Measurements from ENCODE around the gene ATP13A4.

ATP13A4 gene

DNA sequence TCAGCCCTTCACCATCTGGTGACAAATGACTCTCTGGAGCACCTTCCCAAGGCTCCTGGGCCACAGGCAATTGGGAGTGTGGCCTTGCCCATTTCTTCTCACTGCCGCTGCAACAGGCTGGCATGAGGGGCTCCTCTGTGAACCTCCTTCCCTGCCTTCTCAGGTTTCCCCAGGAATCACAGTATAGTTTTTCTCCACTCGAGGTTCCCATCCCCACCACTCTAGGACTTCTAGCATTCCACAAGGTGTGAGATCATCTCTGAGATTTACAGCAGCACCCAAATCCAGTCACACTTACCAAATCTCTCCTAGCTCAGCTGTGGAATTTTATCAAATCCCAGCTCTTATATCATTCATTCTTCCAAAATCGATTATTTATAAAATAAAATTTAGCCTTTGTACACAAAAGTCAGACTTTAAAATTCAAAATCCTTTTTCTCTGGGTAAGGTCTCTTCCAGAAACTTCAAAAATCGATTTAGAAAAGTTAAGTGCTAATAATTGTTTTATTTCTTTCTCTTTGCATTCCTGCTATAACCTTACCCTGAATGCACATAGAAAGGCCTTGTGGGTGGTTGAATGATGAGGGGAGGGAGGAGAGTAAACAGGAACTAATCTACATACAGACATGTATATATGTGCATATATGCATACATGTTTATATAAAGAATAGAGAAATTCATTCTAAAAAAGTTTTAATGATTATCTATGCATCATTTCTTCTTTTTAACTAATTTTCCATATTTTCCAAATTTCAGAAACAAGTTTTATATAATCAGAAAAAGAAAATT lies 18.9 kb upstream of the ATP13A4 start:
- Histone ChIP-seq H3K9me3 (ENCODE audit: control insufficient read depth, low read length) (no peaks in the 10 kb centered on the region), H3K27me3 (ENCODE audit: control insufficient read depth, insufficient read depth, low read length) (no peaks in the 10 kb centered on the region), H3K9ac (no peak overlapping the region), H3K4me1 (peaks cover 4% of the 10 kb centered on the region), H3K36me3 (ENCODE audit: control insufficient read depth, insufficient read depth, low read length) (no peaks in the 10 kb centered on the region), H2AFZ (no peak overlapping the region), H3K4me3 (ENCODE audit: low read depth, low read length) (no peak overlapping the region), H3K79me2 (no peaks in the 10 kb centered on the region), H3K4me2 (ENCODE audit: low read length) (no peak overlapping the region), H3K27ac (no peak overlapping the region)
- TF ChIP-seq, protein P1, sequence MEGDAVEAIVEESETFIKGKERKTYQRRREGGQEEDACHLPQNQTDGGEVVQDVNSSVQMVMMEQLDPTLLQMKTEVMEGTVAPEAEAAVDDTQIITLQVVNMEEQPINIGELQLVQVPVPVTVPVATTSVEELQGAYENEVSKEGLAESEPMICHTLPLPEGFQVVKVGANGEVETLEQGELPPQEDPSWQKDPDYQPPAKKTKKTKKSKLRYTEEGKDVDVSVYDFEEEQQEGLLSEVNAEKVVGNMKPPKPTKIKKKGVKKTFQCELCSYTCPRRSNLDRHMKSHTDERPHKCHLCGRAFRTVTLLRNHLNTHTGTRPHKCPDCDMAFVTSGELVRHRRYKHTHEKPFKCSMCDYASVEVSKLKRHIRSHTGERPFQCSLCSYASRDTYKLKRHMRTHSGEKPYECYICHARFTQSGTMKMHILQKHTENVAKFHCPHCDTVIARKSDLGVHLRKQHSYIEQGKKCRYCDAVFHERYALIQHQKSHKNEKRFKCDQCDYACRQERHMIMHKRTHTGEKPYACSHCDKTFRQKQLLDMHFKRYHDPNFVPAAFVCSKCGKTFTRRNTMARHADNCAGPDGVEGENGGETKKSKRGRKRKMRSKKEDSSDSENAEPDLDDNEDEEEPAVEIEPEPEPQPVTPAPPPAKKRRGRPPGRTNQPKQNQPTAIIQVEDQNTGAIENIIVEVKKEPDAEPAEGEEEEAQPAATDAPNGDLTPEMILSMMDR (IDR thresholded peaks at IDR 0.05) = no peak

DNA sequence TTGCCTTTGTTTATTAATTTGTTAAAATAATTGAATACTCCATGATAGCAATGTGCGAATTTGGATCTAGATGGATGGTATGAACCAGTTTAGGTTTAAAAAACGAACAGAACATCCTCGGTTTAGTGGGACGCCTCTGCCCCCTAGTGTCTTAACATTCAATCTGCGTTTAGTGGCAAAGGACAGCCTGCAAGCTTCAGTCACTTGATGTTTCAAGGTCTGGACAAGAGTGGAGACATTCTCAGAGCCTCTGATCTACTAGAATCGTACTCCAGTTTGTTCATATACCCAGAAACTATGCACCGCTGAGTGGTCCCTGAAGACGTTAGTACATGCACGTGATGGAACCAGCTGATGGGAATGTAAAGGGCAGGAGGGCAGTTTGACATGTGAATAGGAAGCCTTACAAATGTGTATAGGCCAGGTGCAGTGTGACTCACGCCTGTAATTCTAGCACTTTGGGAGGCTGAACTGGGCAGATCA lies 17.8 kb upstream of the ATP13A4 start:
- no peak overlapping the region for H3K27ac ChIP-seq
- H3K79me2 ChIP-seq = no peaks in the 10 kb centered on the region
- no peaks in the 10 kb centered on the region for H3K9me3 ChIP-seq (ENCODE audit: control insufficient read depth, low read length)
- H3K9ac ChIP-seq = no peak overlapping the region
- TF ChIP-seq, protein P1 (IDR thresholded peaks at IDR 0.05) = peak; percentile 82
- H3K4me1 ChIP-seq = peaks cover 4% of the 10 kb centered on the region
- no peaks in the 10 kb centered on the region for H3K36me3 ChIP-seq (ENCODE audit: control insufficient read depth, insufficient read depth, low read length)
- H2AFZ ChIP-seq = peak overlapping the region; percentile 6
- H3K27me3 ChIP-seq (ENCODE audit: control insufficient read depth, insufficient read depth, low read length) = no peaks in the 10 kb centered on the region
- no peak overlapping the region for H3K4me3 ChIP-seq (ENCODE audit: low read depth, low read length)
- no peak overlapping the region for H3K4me2 ChIP-seq (ENCODE audit: low read length)

DNA sequence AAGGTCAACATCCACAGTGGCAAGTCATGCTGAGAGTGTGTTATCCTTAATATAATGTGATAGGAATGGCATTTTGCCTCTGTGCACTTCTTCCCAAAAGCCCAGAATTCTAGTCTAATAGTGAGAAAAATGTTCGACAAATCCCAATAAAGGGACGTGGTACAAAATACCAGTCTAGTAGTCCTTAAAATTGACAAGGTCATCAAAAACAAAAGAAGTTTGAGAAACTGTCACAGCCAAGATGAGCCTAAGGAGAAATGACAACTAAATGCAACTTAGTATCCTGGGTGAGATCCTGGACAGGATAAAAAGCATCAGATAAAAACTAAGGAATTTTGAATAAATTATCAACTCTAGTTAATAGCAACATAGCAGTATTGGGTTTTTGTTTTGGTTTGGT lies 14.4 kb upstream of the ATP13A4 start:
- no peak overlapping the region for H3K9ac ChIP-seq
- no peaks in the 10 kb centered on the region for H3K9me3 ChIP-seq (ENCODE audit: control insufficient read depth, low read length)
- H3K27me3 ChIP-seq (ENCODE audit: control insufficient read depth, insufficient read depth, low read length) = no peaks in the 10 kb centered on the region
- peaks cover 4% of the 10 kb centered on the region for H3K4me1 ChIP-seq
- no peak overlapping the region for H3K4me2 ChIP-seq (ENCODE audit: low read length)
- peak overlapping the region; percentile 2 for H2AFZ ChIP-seq
- TF ChIP-seq, protein P1 (IDR thresholded peaks at IDR 0.05) = no peak
- no peaks in the 10 kb centered on the region for H3K36me3 ChIP-seq (ENCODE audit: control insufficient read depth, insufficient read depth, low read length)
- H3K79me2 ChIP-seq = no peaks in the 10 kb centered on the region
- H3K27ac ChIP-seq = no peak overlapping the region
- no peak overlapping the region for H3K4me3 ChIP-seq (ENCODE audit: low read depth, low read length)

DNA sequence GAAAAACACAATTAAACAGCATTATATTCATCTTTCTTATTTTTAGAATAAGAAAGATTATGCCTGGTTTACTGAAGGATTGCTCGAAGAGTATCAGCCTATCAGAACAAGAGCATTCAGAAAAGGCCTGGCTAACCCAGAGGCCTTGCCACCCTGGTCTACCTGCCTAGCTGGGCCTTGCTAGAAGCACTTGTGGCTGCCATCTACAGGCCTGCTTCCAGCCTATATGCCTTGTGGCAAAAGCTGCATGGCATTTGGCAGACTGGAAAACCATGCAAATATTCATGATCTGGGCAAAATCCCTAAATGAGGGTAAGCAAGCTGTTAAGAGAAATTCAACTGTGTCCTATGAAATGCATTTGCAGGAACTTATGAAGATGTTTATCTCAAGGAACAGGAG lies 9.3 kb upstream of the ATP13A4 start:
- Histone ChIP-seq H3K36me3 (ENCODE audit: control insufficient read depth, insufficient read depth, low read length) (no peaks in the 10 kb centered on the region), H3K9me3 (ENCODE audit: control insufficient read depth, low read length) (no peaks in the 10 kb centered on the region), H2AFZ (peak overlapping the region; percentile 71), H3K79me2 (no peaks in the 10 kb centered on the region), H3K27me3 (ENCODE audit: control insufficient read depth, insufficient read depth, low read length) (no peaks in the 10 kb centered on the region), H3K4me3 (ENCODE audit: low read depth, low read length) (no peak overlapping the region), H3K4me1 (peaks cover 20% of the 10 kb centered on the region), H3K4me2 (ENCODE audit: low read length) (no peak overlapping the region), H3K27ac (peak overlapping the region; percentile 36), H3K9ac (no peak overlapping the region)
- TF ChIP-seq, protein P1 (IDR thresholded peaks at IDR 0.05) = peak; percentile 52

DNA sequence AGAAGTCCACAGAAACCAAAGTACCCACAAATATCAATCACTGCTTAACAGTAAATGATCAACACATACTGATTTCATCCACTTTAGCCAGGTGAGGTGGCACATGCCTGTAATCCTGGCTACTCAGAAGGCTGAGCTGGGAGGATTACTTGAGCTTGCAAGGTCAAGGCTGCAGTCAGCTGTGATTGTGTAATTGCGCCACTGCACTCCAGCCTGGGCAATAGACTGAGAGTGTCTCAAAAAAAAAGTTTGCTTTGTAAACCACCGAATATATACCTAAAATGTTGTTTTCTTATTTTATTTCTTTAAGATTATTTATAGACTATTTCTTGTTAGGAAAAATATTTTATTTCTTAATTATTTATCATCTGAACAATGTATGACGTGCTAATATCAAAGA lies 8.7 kb upstream of the ATP13A4 start:
- Histone ChIP-seq H3K4me3 (ENCODE audit: low read depth, low read length) (no peak overlapping the region), H3K9me3 (ENCODE audit: control insufficient read depth, low read length) (no peaks in the 10 kb centered on the region), H3K79me2 (no peaks in the 10 kb centered on the region), H3K27me3 (ENCODE audit: control insufficient read depth, insufficient read depth, low read length) (no peaks in the 10 kb centered on the region), H3K9ac (no peak overlapping the region), H3K4me2 (ENCODE audit: low read length) (no peak overlapping the region), H3K27ac (peak overlapping the region; percentile 34), H3K4me1 (peaks cover 20% of the 10 kb centered on the region), H3K36me3 (ENCODE audit: control insufficient read depth, insufficient read depth, low read length) (no peaks in the 10 kb centered on the region), H2AFZ (peak overlapping the region; percentile 71)
- TF ChIP-seq, protein P1 (IDR thresholded peaks at IDR 0.05) = no peak
